Large intestine (tissue), 3 donors: ENCODE measurements around the gene BFSP2. TPM values are rescaled to one million over a fixed set of nuclear protein-coding genes. Genes with fewer than 3 reads are reported as not detected.

Source experiments
- DNase-seq, 2 donors: peaks; one replicate each; pipeline versions ENCODE4 v3.0.0 to v3.0.0-alpha.2; 2013
- H3K27ac ChIP-seq: one replicate; pipeline ENCODE4 v1.5.1; 2013; ENCODE audit warnings: low read length
- H3K27me3 ChIP-seq: 2 replicates; pipeline ENCODE4 v1.6.1; 2013; ENCODE audit warnings: low read length; ENCODE audit not compliant: control insufficient read depth, insufficient read depth
- H3K36me3 ChIP-seq: 2 replicates; pipeline ENCODE4 v1.6.1; 2013; ENCODE audit warnings: low read length; ENCODE audit not compliant: control insufficient read depth, insufficient read depth
- H3K4me1 ChIP-seq: one replicate; pipeline ENCODE4 v1.6.1; 2013; ENCODE audit warnings: low read length; ENCODE audit not compliant: control insufficient read depth, insufficient read depth
- H3K4me3 ChIP-seq: one replicate; pipeline ENCODE4 v1.5.1; 2013; ENCODE audit warnings: low read length
- H3K9me3 ChIP-seq: one replicate; pipeline ENCODE4 v1.6.1; 2013; ENCODE audit warnings: mild to moderate bottlenecking, low read depth, low read length, moderate library complexity; ENCODE audit not compliant: control insufficient read depth
- WGBS: methylation state at CpG from one replicate; pipeline ENCODE4 v1.1.5; 2013; ENCODE audit warnings: low lambda C conversion rate; ENCODE audit not compliant: insufficient coverage; 5-methylcytosine and 5-hydroxymethylcytosine counted together
- polyA plus RNA-seq: library from polyadenylated mRNA; unstranded; fragments of 120-200 nt; gene quantifications from one replicate; pipeline ENCODE4 v1.2.1, GENCODE V29; 2013

BFSP2 gene
- polyA plus RNA-seq, 1 donor, result not detected

DNA sequence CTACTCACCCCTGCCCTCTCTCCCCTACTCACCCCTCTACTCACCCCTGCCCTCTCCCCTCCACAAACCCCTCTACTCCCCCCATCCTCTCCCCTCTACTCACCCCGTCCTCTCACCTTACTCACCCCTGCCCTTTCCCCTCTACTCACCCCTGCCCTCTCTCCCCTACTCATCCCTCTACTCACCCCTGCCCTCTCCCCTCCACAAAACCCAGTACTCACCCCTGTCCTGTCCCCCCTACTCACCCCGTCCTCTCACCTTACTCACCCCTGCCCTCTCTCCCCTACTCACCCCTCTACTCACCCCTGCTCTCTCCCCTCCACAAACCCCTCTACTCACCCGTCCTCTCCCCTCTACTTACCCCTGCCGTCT lies 14.2 kb downstream of the BFSP2 start:
- Histone ChIP-seq H3K27ac (no peak overlapping the region), H3K4me1 (no peaks in the 10 kb centered on the region), H3K27me3 (peaks cover 15% of the 10 kb centered on the region), H3K4me3 (no peak overlapping the region), H3K36me3 (no peaks in the 10 kb centered on the region), H3K9me3 (no peaks in the 10 kb centered on the region)
- 58% methylated on average over 2 of the region's 4 CpGs for WGBS
- no peak for DNase-seq

DNA sequence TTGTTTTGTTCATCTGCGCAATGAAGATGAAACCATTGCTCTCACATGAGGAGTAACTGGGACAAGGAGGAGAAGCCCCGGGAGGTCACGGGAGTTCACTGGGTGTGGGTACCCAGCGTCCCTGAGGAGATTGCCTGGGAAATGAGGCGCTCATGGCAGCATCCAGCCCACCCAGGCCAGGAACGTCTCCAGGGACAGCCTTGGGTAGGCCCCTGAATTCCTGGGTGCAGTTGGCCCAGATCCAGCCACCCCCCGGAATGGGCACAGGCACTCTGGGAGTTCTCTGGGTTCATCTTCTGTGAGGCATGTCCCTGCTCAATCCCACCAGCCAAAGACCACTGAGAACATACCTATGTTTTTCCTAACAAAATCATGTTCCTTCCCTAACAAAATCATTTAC lies 18.5 kb downstream of the BFSP2 start:
- no peaks in the 10 kb centered on the region for H3K36me3 ChIP-seq
- no peaks in the 10 kb centered on the region for H3K27me3 ChIP-seq
- no peak for DNase-seq
- no CpG with 5 or more reads among the region's 7 CpGs for WGBS
- H3K27ac ChIP-seq, result no peak overlapping the region
- H3K4me3 ChIP-seq, result no peak overlapping the region
- no peaks in the 10 kb centered on the region for H3K4me1 ChIP-seq
- no peaks in the 10 kb centered on the region for H3K9me3 ChIP-seq

DNA sequence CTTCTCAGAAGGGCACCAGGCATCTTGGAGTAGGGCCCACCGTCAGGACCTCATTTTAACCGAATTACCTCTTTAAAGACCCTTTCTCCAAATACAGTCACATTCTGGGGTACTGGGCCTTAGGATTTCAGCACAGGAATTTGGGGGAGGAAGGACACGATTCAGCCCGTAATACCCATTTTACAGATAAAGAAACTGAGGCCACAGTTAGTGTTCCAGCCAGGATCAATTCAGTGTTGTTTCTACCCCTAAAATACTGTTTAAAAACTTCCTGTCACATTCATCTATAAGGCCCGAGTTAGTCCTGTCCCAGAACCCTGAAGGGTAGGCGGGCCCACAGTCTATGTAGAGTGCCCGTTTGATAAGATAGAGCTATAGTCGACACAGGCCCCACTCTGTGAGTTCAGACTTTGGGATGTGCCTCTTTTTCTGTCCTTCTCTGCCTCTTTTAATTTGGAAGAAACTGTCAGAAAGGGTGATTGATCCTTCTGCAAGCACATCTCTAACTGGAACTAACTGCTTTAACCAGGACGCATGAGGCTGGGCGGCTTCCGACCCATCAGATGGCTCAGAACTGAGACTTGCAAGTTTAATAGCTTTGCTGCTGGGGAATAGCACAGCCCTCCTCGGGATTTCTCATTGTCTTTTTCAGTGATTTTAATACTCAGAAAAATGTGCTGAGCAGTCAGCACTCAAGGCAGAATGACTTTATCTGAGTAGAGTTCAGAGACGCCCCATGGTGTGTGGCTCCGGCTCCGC lies 19.5 kb downstream of the BFSP2 start:
- Histone ChIP-seq H3K4me1 (no peaks in the 10 kb centered on the region), H3K36me3 (no peaks in the 10 kb centered on the region), H3K27me3 (no peaks in the 10 kb centered on the region), H3K4me3 (no peak overlapping the region), H3K9me3 (no peaks in the 10 kb centered on the region), H3K27ac (no peak overlapping the region)
- WGBS, result 100% methylated on average over 1 of the region's 15 CpGs
- no peak for DNase-seq

DNA sequence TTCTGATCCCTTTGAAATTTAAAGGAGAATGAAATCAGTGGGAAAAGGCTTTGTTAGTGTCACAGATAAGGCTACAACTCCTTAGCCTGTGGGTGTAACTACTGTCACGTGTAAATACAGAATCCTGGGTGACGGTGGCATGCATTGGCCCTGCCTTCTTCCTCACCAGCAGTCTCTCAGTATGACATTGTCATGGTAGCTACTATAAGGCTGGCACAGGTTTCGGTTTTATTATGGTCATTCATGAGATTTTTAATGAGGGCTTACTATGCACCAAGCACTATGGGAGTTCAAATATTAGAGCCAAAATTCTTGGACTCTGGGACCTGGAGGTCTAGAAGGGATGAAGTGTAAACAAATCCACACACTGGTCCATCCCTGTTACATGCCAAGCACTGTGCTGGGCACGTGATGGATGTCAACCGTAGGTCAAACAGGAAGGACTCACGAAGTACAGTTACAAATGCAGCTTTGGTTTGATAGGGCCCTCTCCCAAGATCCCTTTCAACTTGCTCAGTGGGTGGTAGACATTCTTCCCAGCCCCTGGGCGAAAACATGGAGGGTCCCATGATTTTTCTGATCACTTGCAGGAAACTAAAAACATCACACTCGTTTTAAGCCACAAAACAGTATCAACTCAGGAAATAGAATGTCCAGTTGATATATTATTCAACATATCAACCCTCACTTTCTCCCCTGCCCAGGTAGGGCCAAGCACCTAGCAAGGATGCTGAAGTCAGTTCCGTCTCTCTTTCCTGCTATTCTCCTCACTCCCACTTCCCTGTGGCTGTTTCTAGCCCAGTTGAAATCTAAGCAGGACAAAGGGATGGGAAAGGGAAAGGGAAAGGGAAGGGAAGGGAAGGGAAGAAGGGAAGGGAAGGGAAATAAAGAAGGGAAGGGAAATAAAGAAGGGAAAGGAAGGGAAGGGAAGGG lies 25.3 kb downstream of the BFSP2 start:
- 80% methylated on average over 1 of the region's 9 CpGs for WGBS
- Histone ChIP-seq H3K9me3 (no peaks in the 10 kb centered on the region), H3K4me3 (no peak overlapping the region), H3K27me3 (peaks cover 14% of the 10 kb centered on the region), H3K4me1 (no peaks in the 10 kb centered on the region), H3K27ac (no peak overlapping the region), H3K36me3 (no peaks in the 10 kb centered on the region)
- no peak for DNase-seq

DNA sequence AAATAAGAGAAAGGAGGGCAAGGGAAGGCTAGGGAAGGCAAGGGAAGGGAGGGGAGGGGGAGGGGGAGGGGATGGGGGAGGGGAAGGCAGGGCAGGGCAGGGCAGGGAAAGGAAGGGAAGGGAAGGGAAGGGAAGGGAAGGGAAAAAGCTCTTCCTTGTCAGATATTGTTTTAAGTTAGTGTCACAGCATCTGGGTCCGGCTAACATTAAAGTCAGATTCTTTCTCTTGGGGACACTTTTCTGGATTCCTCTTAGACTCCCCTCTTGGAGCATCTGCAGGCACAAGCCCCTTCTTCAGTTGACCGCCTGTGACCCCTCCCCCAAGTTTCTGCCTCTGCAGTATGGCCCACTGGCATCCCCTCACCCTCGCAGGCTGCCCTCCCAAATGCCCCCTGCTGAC lies 26.0 kb downstream of the BFSP2 start:
- Histone ChIP-seq H3K4me1 (no peaks in the 10 kb centered on the region), H3K4me3 (no peak overlapping the region), H3K27me3 (peaks cover 14% of the 10 kb centered on the region), H3K27ac (no peak overlapping the region), H3K9me3 (no peaks in the 10 kb centered on the region), H3K36me3 (no peaks in the 10 kb centered on the region)
- WGBS, result 80% methylated on average over 1 of the region's 3 CpGs
- no peak for DNase-seq

DNA sequence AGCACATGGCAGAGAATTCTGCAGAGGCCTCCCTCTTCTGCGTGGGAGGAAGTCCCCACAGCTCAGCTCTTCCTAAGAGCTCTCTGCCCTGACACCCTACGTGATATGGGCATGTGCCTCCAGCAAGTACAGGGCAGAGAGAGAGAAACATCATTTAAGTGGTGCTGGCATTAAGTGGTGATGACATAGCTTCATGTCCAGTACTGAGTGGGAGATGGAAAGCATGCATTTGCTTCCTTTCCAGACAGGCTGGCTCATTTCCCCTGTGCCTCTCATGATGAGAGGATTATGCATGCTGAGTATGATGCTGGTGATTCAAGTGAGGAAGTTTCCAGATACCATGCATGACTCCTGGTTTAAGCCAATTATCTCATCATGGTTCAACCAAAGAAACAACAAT lies 26.9 kb downstream of the BFSP2 start:
- DNase-seq, result no peak
- H3K9me3 ChIP-seq, result no peaks in the 10 kb centered on the region
- H3K4me3 ChIP-seq, result no peak overlapping the region
- H3K36me3 ChIP-seq, result no peaks in the 10 kb centered on the region
- H3K4me1 ChIP-seq, result no peaks in the 10 kb centered on the region
- WGBS, result no CpG with 5 or more reads among the region's 2 CpGs
- H3K27me3 ChIP-seq, result peaks cover 14% of the 10 kb centered on the region
- no peak overlapping the region for H3K27ac ChIP-seq

DNA sequence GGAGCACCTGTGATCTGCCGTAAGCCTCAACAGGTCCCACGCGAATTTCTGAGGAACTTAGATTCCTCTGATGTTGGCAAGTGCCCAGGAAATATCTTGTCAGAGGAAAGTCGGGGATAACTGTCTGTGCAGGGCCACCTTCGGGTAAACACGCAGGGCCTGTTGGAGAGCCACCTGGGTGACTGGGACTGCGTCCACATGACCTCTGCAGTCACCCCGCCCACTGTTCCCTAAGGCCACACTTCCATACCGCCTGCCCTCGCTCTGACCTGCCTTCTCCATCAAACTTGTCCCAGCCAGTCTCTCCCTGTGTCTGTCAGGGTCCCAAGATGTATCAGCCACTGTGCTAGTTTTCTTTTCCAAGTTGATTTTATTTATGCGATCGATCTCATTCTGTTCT lies 28.7 kb downstream of the BFSP2 start:
- no peaks in the 10 kb centered on the region for H3K36me3 ChIP-seq
- no peak overlapping the region for H3K27ac ChIP-seq
- no peak overlapping the region for H3K4me3 ChIP-seq
- no peaks in the 10 kb centered on the region for H3K9me3 ChIP-seq
- WGBS, result 90% methylated on average over 2 of the region's 12 CpGs
- H3K27me3 ChIP-seq, result peaks cover 14% of the 10 kb centered on the region
- H3K4me1 ChIP-seq, result no peaks in the 10 kb centered on the region
- no peak for DNase-seq

DNA sequence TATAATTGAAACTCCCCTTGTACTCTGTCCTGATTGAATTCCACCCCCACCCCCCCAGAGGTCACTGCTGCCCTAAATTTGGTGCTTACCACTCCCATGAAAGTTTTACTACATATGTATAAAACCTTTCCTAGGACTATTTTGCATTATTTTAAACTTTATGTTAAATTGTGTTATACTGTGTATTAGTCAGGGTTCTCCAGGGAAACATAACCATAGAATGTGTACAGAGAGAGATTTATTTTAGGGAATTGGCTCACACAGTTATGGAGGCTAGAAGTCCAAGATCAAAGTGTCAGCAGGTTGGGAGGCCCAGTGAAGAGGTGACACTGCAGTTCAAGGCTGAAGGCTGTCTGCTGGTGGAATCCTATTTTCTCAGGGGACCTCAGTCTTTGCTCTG lies 29.2 kb downstream of the BFSP2 start:
- no peaks in the 10 kb centered on the region for H3K36me3 ChIP-seq
- no peak overlapping the region for H3K27ac ChIP-seq
- no peaks in the 10 kb centered on the region for H3K9me3 ChIP-seq
- peaks cover 14% of the 10 kb centered on the region for H3K27me3 ChIP-seq
- no peaks in the 10 kb centered on the region for H3K4me1 ChIP-seq
- DNase-seq, result no peak
- H3K4me3 ChIP-seq, result no peak overlapping the region

DNA sequence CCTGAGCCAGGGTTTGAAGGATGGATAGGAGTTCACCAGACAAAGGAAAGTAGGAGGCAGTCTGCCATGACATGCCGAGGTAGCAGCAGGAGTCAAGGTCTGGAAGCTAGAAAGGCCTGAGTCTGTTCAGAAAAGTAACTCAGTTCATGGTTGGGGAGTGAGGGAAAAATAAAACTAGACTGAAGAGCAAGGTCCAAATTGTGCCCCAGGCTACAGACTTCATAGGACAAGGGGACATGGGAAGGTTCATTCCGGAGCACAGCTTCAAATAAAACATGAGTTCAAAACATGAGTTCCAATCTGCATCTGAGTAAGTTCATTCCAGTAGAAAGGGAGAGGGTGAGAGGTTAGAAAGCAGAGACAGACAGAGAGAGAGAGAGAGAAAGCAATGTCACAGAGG lies 39.7 kb downstream of the BFSP2 start:
- Histone ChIP-seq H3K4me3 (no peak overlapping the region), H3K9me3 (no peaks in the 10 kb centered on the region), H3K4me1 (no peaks in the 10 kb centered on the region), H3K27ac (no peak overlapping the region), H3K27me3 (no peaks in the 10 kb centered on the region), H3K36me3 (no peaks in the 10 kb centered on the region)
- no peak for DNase-seq
- no CpG with 5 or more reads among the region's 2 CpGs for WGBS

DNA sequence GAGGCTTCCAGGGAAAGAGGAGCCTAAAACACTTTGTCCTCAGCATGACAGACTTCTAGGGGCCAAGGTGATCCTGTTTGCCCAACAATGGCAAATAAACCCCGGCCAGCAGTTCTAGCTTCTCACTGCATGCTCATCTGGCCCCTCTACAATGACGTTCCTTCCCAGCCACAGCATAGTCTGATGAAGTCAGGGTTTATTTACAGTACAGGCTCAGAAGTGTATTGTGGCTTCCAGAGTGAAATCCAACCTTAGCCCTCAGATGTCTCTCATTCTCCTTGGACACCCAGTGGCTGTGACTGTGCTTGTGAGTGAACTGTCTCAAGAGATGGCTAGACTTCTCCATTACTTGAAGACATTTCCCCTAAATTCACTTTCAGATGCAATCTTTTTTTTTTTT lies 40.8 kb downstream of the BFSP2 start:
- Histone ChIP-seq H3K36me3 (no peaks in the 10 kb centered on the region), H3K27me3 (no peaks in the 10 kb centered on the region), H3K27ac (no peak overlapping the region), H3K4me3 (no peak overlapping the region), H3K4me1 (no peaks in the 10 kb centered on the region), H3K9me3 (no peaks in the 10 kb centered on the region)
- no CpG with 5 or more reads among the region's 2 CpGs for WGBS
- no peak for DNase-seq
